H1 (cell line): Measurements from ENCODE around the gene GSPT1. TPM values are rescaled to one million over a fixed set of nuclear protein-coding genes. Genes with fewer than 3 reads are reported as not detected.

ENCODE experiments used
- ATF2 ChIP-seq: IDR thresholded peaks from 2 replicates; pipeline ENCODE4 v1.6.1; 2012; ENCODE audit warnings: low read length, inconsistent platforms
- BCL11A ChIP-seq, 2 experiments: IDR thresholded peaks; one replicate each; pipeline ENCODE4 v1.6.1; 2011; ENCODE audit warnings: low read depth in 2 of 2, low read length in 2 of 2, mild to moderate bottlenecking in 2 of 2
- BRCA1 ChIP-seq: IDR thresholded peaks from 2 replicates; pipeline ENCODE4 v1.6.1; 2012; ENCODE audit warnings: low read depth, low read length, improper control_type of control experiment
- CTCF ChIP-seq, 3 experiments: IDR thresholded peaks; 1 replicate in 2 of 3; 2 replicates in 1 of 3; pipeline versions ENCODE4 v1.5.1 to v1.6.1; 2011; ENCODE audit warnings: low read length in 3 of 3, mild to moderate bottlenecking in 3 of 3, inconsistent platforms in 2 of 3, low read depth in 1 of 3, moderate library complexity in 1 of 3; ENCODE audit not compliant: insufficient read depth in 1 of 3; ENCODE audit errors: control extremely low read depth in 1 of 3
- EGR1 ChIP-seq: IDR thresholded peaks from 2 replicates; pipeline ENCODE4 v1.6.1; 2011; ENCODE audit warnings: low read depth, low read length, borderline replicate concordance
- EZH2 ChIP-seq: fragments of 200-600 bp; sonication (generic); IDR thresholded peaks from 2 replicates; pipeline ENCODE4 v1.7.1; 2012; ENCODE audit warnings: low read depth, mild to moderate bottlenecking, moderate library complexity, low read length, inconsistent platforms; ENCODE audit not compliant: severe bottlenecking
- HDAC2 ChIP-seq, 2 experiments: fragments of 300-600 bp in 1 of 2; sonication (generic) in 1 of 2; IDR thresholded peaks; 2 replicates each; pipeline ENCODE4 v1.6.1; 2011 to 2012; ENCODE audit warnings: low read depth in 2 of 2, low read length in 2 of 2, mild to moderate bottlenecking in 2 of 2, moderate library complexity in 2 of 2, borderline replicate concordance in 1 of 2, inconsistent platforms in 1 of 2
- JUND ChIP-seq: IDR thresholded peaks from 2 replicates; pipeline ENCODE4 v1.6.1; 2011; ENCODE audit warnings: mild to moderate bottlenecking, improper control_type of control experiment, low read length
- KDM5A ChIP-seq: fragments of 200-600 bp; IDR thresholded peaks from 2 replicates; pipeline ENCODE4 v1.7.1; 2012; ENCODE audit warnings: mild to moderate bottlenecking, low read length, inconsistent platforms, mixed read lengths
- PHF8 ChIP-seq: fragments of 200-600 bp; sonication (generic); conservative IDR thresholded peaks from 2 replicates; pipeline ENCODE4 v1.7.1; 2012; ENCODE audit warnings: low read depth, mild to moderate bottlenecking, inconsistent platforms, low read length, moderate library complexity
- POLR2A ChIP-seq, 2 experiments: IDR thresholded peaks; 1 replicate in 1 of 2; 2 replicates in 1 of 2; pipeline ENCODE4 v1.6.1; 2011; ENCODE audit warnings: low read depth in 2 of 2, low read length in 2 of 2, mild to moderate bottlenecking in 2 of 2; ENCODE audit errors: control extremely low read depth in 1 of 2
- POU5F1 ChIP-seq: IDR thresholded peaks from 2 replicates; pipeline ENCODE4 v1.6.1; 2011; ENCODE audit warnings: low read depth, mild to moderate bottlenecking, low read length, moderate library complexity
- RFX5 ChIP-seq: IDR thresholded peaks from 2 replicates; pipeline ENCODE4 v1.6.1; 2011; ENCODE audit warnings: low read depth, low read length, improper control_type of control experiment, borderline replicate concordance
- SAP30 ChIP-seq: fragments of 300-600 bp; sonication (generic); IDR thresholded peaks from 2 replicates; pipeline ENCODE4 v1.7.1; 2012; ENCODE audit warnings: low read length, moderate library complexity, mild to moderate bottlenecking, inconsistent platforms; ENCODE audit not compliant: insufficient read depth, insufficient replicate concordance
- SP4 ChIP-seq: IDR thresholded peaks from 2 replicates; pipeline ENCODE4 v1.6.1; 2012; ENCODE audit warnings: low read length, inconsistent platforms
- SRF ChIP-seq: IDR thresholded peaks from 2 replicates; pipeline ENCODE4 v1.6.1; 2011; ENCODE audit warnings: mild to moderate bottlenecking, low read depth, low read length, moderate library complexity
- TAF1 ChIP-seq: IDR thresholded peaks from 2 replicates; pipeline ENCODE4 v1.6.1; 2011; ENCODE audit warnings: mild to moderate bottlenecking, low read depth, low read length
- TBP ChIP-seq: IDR thresholded peaks from 2 replicates; pipeline ENCODE4 v1.6.1; 2011; ENCODE audit warnings: low read depth, low read length, improper control_type of control experiment
- TCF12 ChIP-seq: IDR thresholded peaks from 2 replicates; pipeline ENCODE4 v1.6.1; 2011; ENCODE audit warnings: low read depth, mild to moderate bottlenecking, low read length
- polyA plus RNA-seq, 7 experiments: library from polyadenylated mRNA; depleted of rRNA in 3 of 7; stranded (reverse) in 5 of 7; unstranded in 2 of 7; fragments of >200 nt in 5 of 7; fragments of 200-250 nt in 2 of 7; gene quantifications; 1 replicate in 5 of 7; 2 replicates in 1 of 7; 4 replicates in 1 of 7; pipeline versions ENCODE4 v1.2.1 to v1.2.3, GENCODE V29; 2011 to 2013; ENCODE audit warnings: missing spikeins in 2 of 7, mixed read lengths in 2 of 7
- total RNA-seq: library from RNA; stranded (reverse); fragmentation: NEBNext Ultra II Directional; extraction: Animal tissue kit (Norgen Biotek cat#: 25700); gene quantifications from 2 replicates; pipeline ENCODE4 v1.2.1, GENCODE V29; 2021

GSPT1 gene
- total and polyA plus RNA-seq, 2 of the 8 experiments (the other 6 are each of a cell fraction or from before 2014, with no cell fraction given), result 51.0 to 204 TPM

GRCh38 chr16:11851294-11852091 is 64.3 kb downstream of the GSPT1 start, which contains the start of gene RSL1D1 (continued):
- TF ChIP-seq KDM5A, result peak; percentile 54; the same call in 1 of the 2 replicates
- peak; percentile 90 for TF ChIP-seq TBP
- 0 out of 2 replicates have a peak, but pooled peaks have one; percentile 45 for TF ChIP-seq SP4
- TF ChIP-seq CTCF (IDR thresholded peaks at IDR 0.05; ENCODE audit: control extremely low read depth in 1 of 3, insufficient read depth in 1 of 3, low read depth in 1 of 3, low read length in 3 of 3), result no peak
- 0 out of 2 replicates have a peak, but pooled peaks have one; percentile 18 for TF ChIP-seq TCF12
- no peak for TF ChIP-seq SRF
- no peak for TF ChIP-seq JUND
- no peak for TF ChIP-seq BCL11A (IDR thresholded peaks at IDR 0.05; ENCODE audit: low read depth in 2 of 2, low read length in 2 of 2)
- TF ChIP-seq HDAC2 (IDR thresholded peaks at IDR 0.05; ENCODE audit: borderline replicate concordance in 1 of 2, low read depth in 2 of 2, low read length in 2 of 2), result peak in 1 of 2 experiments; percentile 88; a peak in 2 of 4 replicates
- peak; percentile 93 to 98 for TF ChIP-seq POLR2A (IDR thresholded peaks at IDR 0.05; ENCODE audit: control extremely low read depth in 1 of 2, low read depth in 2 of 2, low read length in 2 of 2)
- TF ChIP-seq TAF1, result peak; percentile 98
- TF ChIP-seq RFX5, result no peak
- TF ChIP-seq SAP30, result peak; percentile 55
- no peak for TF ChIP-seq POU5F1
- TF ChIP-seq PHF8, result peak; percentile 98
- no peak for TF ChIP-seq BRCA1
- TF ChIP-seq EZH2, result no peak
- TF ChIP-seq EGR1, result no peak; the same call in 1 of the 2 replicates
- no peak for TF ChIP-seq ATF2
